Sigmoid colon (tissue), 7 donors: ENCODE data around the gene DNAJC15. TPM values are rescaled to one million over a fixed set of nuclear protein-coding genes. Genes with fewer than 3 reads are reported as not detected.
A peak's percentile ranks its signal among the peaks of the same experiment; 100 is the strongest.

Source experiments
- DNase-seq: peaks from one replicate; pipeline ENCODE4 v3.0.0-alpha.2; 2019
- H3K27ac ChIP-seq, 4 donors: fragments of 200-600 bp; sonication (generic); one replicate each; pipeline ENCODE4 v1.5.1; 2016 to 2019; ENCODE audit warnings: mild to moderate bottlenecking in 1 of 4
- H3K27me3 ChIP-seq, 3 donors: fragments of 200-600 bp; sonication (generic); one replicate each; pipeline ENCODE4 v1.5.1; 2019; ENCODE audit warnings: mild to moderate bottlenecking in 1 of 3
- H3K36me3 ChIP-seq, 4 donors: fragments of 200-600 bp; sonication (generic); one replicate each; pipeline ENCODE4 v1.5.1; 2016 to 2019
- H3K4me1 ChIP-seq, 4 donors: fragments of 200-600 bp; sonication (generic); one replicate each; pipeline ENCODE4 v1.5.1; 2017 to 2019
- H3K4me3 ChIP-seq, 4 donors: fragments of 200-600 bp; sonication (generic); one replicate each; pipeline ENCODE4 v1.5.1; 2017 to 2019; ENCODE audit warnings: mild to moderate bottlenecking in 2 of 4, moderate library complexity in 1 of 4
- H3K9me3 ChIP-seq, 4 donors: fragments of 200-600 bp in 3 of 4; sonication (generic) in 3 of 4; one replicate each; pipeline versions ENCODE4 v1.5.1 to v1.6.1; 2013 to 2019
- CTCF ChIP-seq, 4 experiments: fragments of 450-650 bp in 3 of 4; fragments of 200-600 bp in 1 of 4; IDR thresholded peaks; one replicate each; pipeline ENCODE4 v1.5.1; 2016 to 2019; ENCODE audit warnings: antibody characterized with exemption in 4 of 4, mild to moderate bottlenecking in 3 of 4, moderate library complexity in 2 of 4
- EP300 ChIP-seq, 4 donors: sonication (generic); formaldehyde crosslinking; IDR thresholded peaks; one replicate each; pipeline ENCODE4 v1.6.1; 2017; ENCODE audit warnings: antibody characterized with exemption in 4 of 4
- POLR2A ChIP-seq, 2 donors: fragments of 450-650 bp; IDR thresholded peaks; one replicate each; pipeline ENCODE4 v1.6.1; 2016; ENCODE audit warnings: antibody characterized with exemption in 2 of 2, mild to moderate bottlenecking in 2 of 2, moderate library complexity in 2 of 2
- POLR2AphosphoS5 ChIP-seq, 4 donors: sonication (generic); formaldehyde crosslinking; IDR thresholded peaks; one replicate each; pipeline ENCODE4 v1.6.1; 2017; ENCODE audit warnings: antibody characterized with exemption in 4 of 4
- WGBS, 2 donors: extraction: QIAGEN DNeasy Blood & Tissue Kit; methylation state at CpG; one replicate each; pipeline ENCODE4 v1.1.7; 2013; 5-methylcytosine and 5-hydroxymethylcytosine counted together
- intact Hi-C: fragments of 100-400 bp; cut with DNase I; formaldehyde crosslinking; loops from one replicate; pipeline ENCODE4 v1.15.1; 2023
- polyA plus RNA-seq, 3 donors: library from polyadenylated mRNA; stranded (reverse); fragments of 200-250 nt; gene quantifications; one replicate each; pipeline ENCODE4 v1.2.3, GENCODE V29; 2013
- total RNA-seq, 4 donors: library from RNA; depleted of rRNA; stranded (reverse); fragments of >200 nt; gene quantifications; one replicate each; pipeline ENCODE4 v1.1.0, GENCODE V29; 2016
- donor health status: healthy with polysubstance abuse.
- donor health status: Bipolar disorder and iron deficiency.
- donor health status: healthy.

DNAJC15 gene
- total and polyA plus RNA-seq, 7 donors = 13.6 to 38.8 (median 15.3) TPM

- no peaks in the 10 kb centered on the region for H3K27me3 ChIP-seq
- no peak for TF ChIP-seq CTCF (IDR thresholded peaks at IDR 0.05)
- TF ChIP-seq POLR2A (IDR thresholded peaks at IDR 0.05) = no peak
- no peak for TF ChIP-seq POLR2AphosphoS5 (IDR thresholded peaks at IDR 0.05)
- TF ChIP-seq EP300 (IDR thresholded peaks at IDR 0.05) = no peak
- no peaks in the 10 kb centered on the region for H3K36me3 ChIP-seq
- no peak overlapping the region for H3K27ac ChIP-seq
- H3K4me3 ChIP-seq = no peak overlapping the region
- DNase-seq = no peak
- intact Hi-C loops = no loop called here
- no peaks in the 10 kb centered on the region for H3K9me3 ChIP-seq
- peaks cover 0 to 32% (median 19%) of the 10 kb centered on the region in 4 donors for H3K4me1 ChIP-seq
- WGBS, 2 donors = 13 to 63% methylated on average over 1 of the region's 1 CpG
Measured at GRCh38 chr13:43020794-43021193, 2.6 kb upstream of the DNAJC15 start.

GRCh38 chr13:43021926-43022670 lies 1.3 kb upstream of the DNAJC15 start:
- no peak for DNase-seq
- Histone ChIP-seq H3K9me3 (no peaks in the 10 kb centered on the region), H3K4me3 (no peak overlapping the region), H3K27ac (peak overlapping the region in 3 of 4 donors; percentile 82 to 91 (median 88)), H3K27me3 (no peaks in the 10 kb centered on the region), H3K4me1 (peaks cover 0 to 39% (median 24%) of the 10 kb centered on the region in 4 donors), H3K36me3 (no peaks in the 10 kb centered on the region)
- 82 to 91% methylated on average over 11 of the region's 11 CpGs for WGBS, 2 donors
- intact Hi-C loops = no loop called here
- TF ChIP-seq EP300 (IDR thresholded peaks at IDR 0.05) (no peak), POLR2A (IDR thresholded peaks at IDR 0.05) (no peak), CTCF (IDR thresholded peaks at IDR 0.05) (no peak), POLR2AphosphoS5 (IDR thresholded peaks at IDR 0.05) (peak in 2 of 4 donors; percentile 32 to 33)

- Histone ChIP-seq H3K36me3 (peaks cover 0 to 3% (median 0%) of the 10 kb centered on the region in 4 donors), H3K27me3 (no peaks in the 10 kb centered on the region), H3K4me1 (peaks cover 0 to 39% (median 26%) of the 10 kb centered on the region in 4 donors), H3K27ac (peak overlapping the region; percentile 82 to 91 (median 88)), H3K4me3 (peak overlapping the region; percentile 61 to 72 (median 66)), H3K9me3 (no peaks in the 10 kb centered on the region)
- intact Hi-C loops = no loop called here
- no peak for DNase-seq
- TF ChIP-seq CTCF (IDR thresholded peaks at IDR 0.05) (no peak), POLR2A (IDR thresholded peaks at IDR 0.05) (no peak), EP300 (IDR thresholded peaks at IDR 0.05) (no peak), POLR2AphosphoS5 (IDR thresholded peaks at IDR 0.05) (no peak)
- WGBS, 2 donors = 57 to 69% methylated on average over 12 of the region's 12 CpGs
Measured at GRCh38 chr13:43022934-43023288, 475 bp upstream of the DNAJC15 start.

GRCh38 chr13:43026262-43026661 lies 2.9 kb downstream of the DNAJC15 start:
- H3K4me1 ChIP-seq = peaks cover 0 to 55% (median 32%) of the 10 kb centered on the region in 4 donors
- H3K36me3 ChIP-seq = peaks cover 0 to 10% (median 0%) of the 10 kb centered on the region in 4 donors
- no peaks in the 10 kb centered on the region for H3K9me3 ChIP-seq
- WGBS, 2 donors = 68 to 69% methylated on average over 2 of the region's 2 CpGs
- H3K4me3 ChIP-seq = no peak overlapping the region
- H3K27me3 ChIP-seq = no peaks in the 10 kb centered on the region
- H3K27ac ChIP-seq = no peak overlapping the region
- intact Hi-C loops = no loop called here
- TF ChIP-seq POLR2A (IDR thresholded peaks at IDR 0.05) (no peak), POLR2AphosphoS5 (IDR thresholded peaks at IDR 0.05) (no peak), EP300 (IDR thresholded peaks at IDR 0.05) (no peak), CTCF (IDR thresholded peaks at IDR 0.05) (no peak)
- no peak for DNase-seq
